BJ (cell line): ENCODE measurements around the gene ECSCR. TPM values are rescaled to one million over a fixed set of nuclear protein-coding genes. Genes with fewer than 3 reads are reported as not detected.
"Not testable (repeated sequence)": the region's sequence is repeated elsewhere in the genome, so short reads cannot be mapped to it uniquely, and the experiment has no call there.

Experiments
- CTCF ChIA-PET: fragments of 350-600 bp; formaldehyde crosslinking; extraction: SDS; loops from one replicate; lab custom pipeline; 2021; ENCODE audit warnings: antibody characterized with exemption, inconsistent platforms; lab: Yijun Ruan, JAX
- POLR2A ChIA-PET: fragments of 300-600 bp; sonication (Branson Sonifier 250); formaldehyde crosslinking; extraction: SDS; loops from one replicate; lab custom pipeline; 2021; ENCODE audit warnings: antibody characterized with exemption; lab: Charles Lee
- DNase-seq: peaks from one replicate; pipeline ENCODE4 v3.0.0-alpha.2; 2011; ENCODE audit warnings: low read depth
- H3K27me3 ChIP-seq: 2 replicates; pipeline ENCODE4 v1.6.0; 2011; ENCODE audit warnings: low read length; ENCODE audit not compliant: control insufficient read depth, insufficient read depth
- H3K36me3 ChIP-seq: 2 replicates; pipeline ENCODE4 v1.5.1; 2011; ENCODE audit warnings: low read length; ENCODE audit not compliant: control insufficient read depth, insufficient read depth
- H3K4me3 ChIP-seq: 2 replicates; pipeline ENCODE4 v1.5.1; 2011; ENCODE audit warnings: low read depth, mild to moderate bottlenecking, control low read depth, low read length
- CTCF ChIP-seq: IDR thresholded peaks from 2 replicates; pipeline ENCODE4 v1.5.1; 2011; ENCODE audit warnings: low read depth, mild to moderate bottlenecking, control low read depth, inconsistent platforms, low read length, moderate library complexity; ENCODE audit not compliant: insufficient read depth
- polyA plus RNA-seq: library from polyadenylated mRNA; depleted of rRNA; stranded (reverse); fragments of >200 nt; gene quantifications from 2 replicates; pipeline ENCODE4 v1.2.3, GENCODE V29; 2011

ECSCR gene
- polyA plus RNA-seq, 1 experiment: 0.38 TPM

GRCh38 chr5:139482050-139482889 lies 19.7 kb upstream of the ECSCR start, which contains the start of gene STING1:
TSS of gene STING1 (minus strand) at chr5:139482758. CDS start at chr5:139481704, 1,054 bp downstream.
- TF ChIP-seq CTCF: no peak
- Histone ChIP-seq H3K27me3 (no peaks in the 10 kb centered on the region), H3K36me3 (peaks cover 13% of the 10 kb centered on the region), H3K4me3 (peak within 1 kb of the TSS; percentile 57)
- ChIA-PET CTCF (interaction anchor here (1.0 to 2.6 kb wide), 5 partner anchors 13 to 59 kb away, joined by 3 to 13 read pairs (median 6); no protein-coding TSS in a partner anchor), POLR2A (interaction anchor here (0.5 to 0.6 kb wide), 2 partner anchors 79 to 148 kb away, joined by 3 to 12 read pairs; partner anchors contain the start of gene UBE2D2)
- peak; percentile 84 for DNase-seq

- POLR2A ChIA-PET: interaction anchor here (0.5 kb wide), 1 partner anchor 80 kb away, joined by 12 read pairs; the partner anchor contains the start of gene UBE2D2
- H3K4me3 ChIP-seq: peak overlapping the region; percentile 57
These were observed 19.1 kb upstream of the ECSCR start for GRCh38 chr5:139481580-139482049.

GRCh38 chr5:139481122-139481533 lies 18.6 kb upstream of the ECSCR start:
- no peak for DNase-seq
- POLR2A ChIA-PET: no interaction called here
- no peak for TF ChIP-seq CTCF
- Histone ChIP-seq H3K27me3 (no peaks in the 10 kb centered on the region), H3K4me3 (peak overlapping the region; percentile 57), H3K36me3 (peaks cover 16% of the 10 kb centered on the region)
- CTCF ChIA-PET: interaction anchor here (0.7 to 2.6 kb wide), 5 partner anchors 33 to 60 kb away, joined by 4 to 13 read pairs (median 6); no protein-coding TSS in a partner anchor

More at GRCh38 chr5:139481580-139482049, 19.1 kb upstream of the ECSCR start:
- H3K27me3 ChIP-seq: no peaks in the 10 kb centered on the region
- TF ChIP-seq CTCF: peak; percentile 45
- H3K36me3 ChIP-seq: peaks cover 14% of the 10 kb centered on the region
- CTCF ChIA-PET: interaction anchor here (1.3 to 2.6 kb wide), 4 partner anchors 14 to 59 kb away, joined by 4 to 13 read pairs (median 8); no protein-coding TSS in a partner anchor
- DNase-seq: no peak

GRCh38 chr5:139479729-139480128 lies 17.2 kb upstream of the ECSCR start:
- H3K4me3 ChIP-seq, H3K27me3 ChIP-seq, POLR2A ChIA-PET, DNase-seq: not testable (repeated sequence)
- CTCF ChIA-PET: interaction anchor here (0.5 to 0.6 kb wide), 2 partner anchors 29 to 35 kb away, joined by 3 read pairs; no protein-coding TSS in a partner anchor
- peaks cover 21% of the 10 kb centered on the region for H3K36me3 ChIP-seq

- H3K4me3 ChIP-seq, DNase-seq, H3K27me3 ChIP-seq, POLR2A ChIA-PET: not testable (repeated sequence)
- CTCF ChIA-PET: interaction anchor here (0.5 to 0.9 kb wide), 2 partner anchors 22 to 36 kb away, joined by 3 read pairs; no protein-coding TSS in a partner anchor
- H3K36me3 ChIP-seq: peaks cover 21% of the 10 kb centered on the region
These were observed 16.3 kb upstream of the ECSCR start for GRCh38 chr5:139478657-139479423.
